A549 (cell line): ENCODE results near the gene ACSM6.

Experiments
- CEBPB ChIP-seq, 2 experiments: fragments of >200 bp in 1 of 2; sonication (Bioruptor Twin) in 1 of 2; formaldehyde crosslinking in 1 of 2; IDR thresholded peaks; 2 replicates each; pipeline ENCODE4 v1.6.1; 2012 to 2016
- ESRRA ChIP-seq: fragments of 150-350 bp; IDR thresholded peaks from 2 replicates; pipeline ENCODE4 v1.6.1; 2014; ENCODE audit warnings: mild to moderate bottlenecking, low read length, borderline replicate concordance
- FOSL2 ChIP-seq, 2 experiments: fragments of 450-650 bp in 1 of 2; fragments of >200 bp in 1 of 2; sonication (Bioruptor Twin) in 1 of 2; formaldehyde crosslinking; IDR thresholded peaks; 2 replicates each; pipeline versions ENCODE4 v1.5.0 to v1.6.1; 2016 to 2020; ENCODE audit warnings: mild to moderate bottlenecking in 1 of 2, moderate library complexity in 1 of 2
- FOXS1 ChIP-seq: fragments of 250-450 bp; sonication (Bioruptor Pico); IDR thresholded peaks from 2 replicates; pipeline ENCODE4 v1.5.0; 2020; ENCODE audit warnings: mild to moderate bottlenecking, moderate library complexity
- MAFK ChIP-seq: fragments of 450-650 bp; IDR thresholded peaks from 2 replicates; pipeline ENCODE4 v1.6.1; 2014; ENCODE audit not compliant: partially characterized antibody
- TFCP2L1 ChIP-seq: fragments of 250-450 bp; sonication (Bioruptor Pico); IDR thresholded peaks from 2 replicates; pipeline ENCODE4 v1.5.0; 2021; ENCODE audit warnings: mild to moderate bottlenecking
- TF ChIP-seq, protein P1 (sequence below): fragments of >200 bp; sonication (Bioruptor Twin); formaldehyde crosslinking; IDR thresholded peaks from 3 replicates; pipeline ENCODE4 v1.5.1; 2016

DNA sequence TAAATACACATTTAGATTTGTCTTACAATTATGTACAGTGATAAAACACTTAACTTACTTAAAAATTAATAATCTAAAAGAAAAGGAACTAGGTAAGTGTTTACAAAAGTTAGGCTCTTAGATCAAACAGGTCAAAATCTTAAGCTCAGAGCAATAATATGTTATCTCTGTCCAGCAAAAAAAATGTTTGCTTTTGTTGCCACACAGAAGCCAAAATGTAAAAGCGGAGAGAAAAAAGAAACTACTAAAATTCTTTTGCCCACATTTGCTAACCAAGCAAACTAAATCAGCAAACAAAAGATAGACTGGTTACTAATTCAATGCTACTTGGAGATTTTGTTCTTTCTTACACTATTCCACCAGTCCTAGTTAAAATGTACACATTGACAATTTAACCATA is 15.2 kb upstream of the ACSM6 start:
- TF ChIP-seq, protein P1, sequence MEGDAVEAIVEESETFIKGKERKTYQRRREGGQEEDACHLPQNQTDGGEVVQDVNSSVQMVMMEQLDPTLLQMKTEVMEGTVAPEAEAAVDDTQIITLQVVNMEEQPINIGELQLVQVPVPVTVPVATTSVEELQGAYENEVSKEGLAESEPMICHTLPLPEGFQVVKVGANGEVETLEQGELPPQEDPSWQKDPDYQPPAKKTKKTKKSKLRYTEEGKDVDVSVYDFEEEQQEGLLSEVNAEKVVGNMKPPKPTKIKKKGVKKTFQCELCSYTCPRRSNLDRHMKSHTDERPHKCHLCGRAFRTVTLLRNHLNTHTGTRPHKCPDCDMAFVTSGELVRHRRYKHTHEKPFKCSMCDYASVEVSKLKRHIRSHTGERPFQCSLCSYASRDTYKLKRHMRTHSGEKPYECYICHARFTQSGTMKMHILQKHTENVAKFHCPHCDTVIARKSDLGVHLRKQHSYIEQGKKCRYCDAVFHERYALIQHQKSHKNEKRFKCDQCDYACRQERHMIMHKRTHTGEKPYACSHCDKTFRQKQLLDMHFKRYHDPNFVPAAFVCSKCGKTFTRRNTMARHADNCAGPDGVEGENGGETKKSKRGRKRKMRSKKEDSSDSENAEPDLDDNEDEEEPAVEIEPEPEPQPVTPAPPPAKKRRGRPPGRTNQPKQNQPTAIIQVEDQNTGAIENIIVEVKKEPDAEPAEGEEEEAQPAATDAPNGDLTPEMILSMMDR: no peak
- TF ChIP-seq ESRRA (no peak), MAFK (no peak), FOXS1 (no peak), CEBPB (IDR thresholded peaks at IDR 0.05) (no peak), TFCP2L1 (CRISPR knock-in tag) (no peak), FOSL2 (IDR thresholded peaks at IDR 0.05) (no peak), FOSL2 (CRISPR knock-in tag; IDR thresholded peaks at IDR 0.05) (no peak)
